Cardiac muscle cell (in vitro differentiated cells and primary cell): ENCODE data around the gene HECW1. TPM values are rescaled to one million over a fixed set of nuclear protein-coding genes. Genes with fewer than 3 reads are reported as not detected.

Experiments
- DNase-seq, 2 donors: peaks; one replicate each; pipeline versions ENCODE4 v3.0.0 to v3.0.0-alpha.2; 2010 to 2017; ENCODE audit warnings: low read depth in 1 of 2, low spot score in 1 of 2
- H3K27ac ChIP-seq: fragments of 200-600 bp; sonication (generic); 2 replicates; pipeline ENCODE4 v1.5.1; 2016
- H3K27me3 ChIP-seq: fragments of 200-600 bp; sonication (generic); 2 replicates; pipeline ENCODE4 v1.6.0; 2016; ENCODE audit warnings: control low read depth
- H3K36me3 ChIP-seq: fragments of 200-600 bp; sonication (generic); 2 replicates; pipeline ENCODE4 v1.5.1; 2016; ENCODE audit warnings: control low read depth
- H3K4me1 ChIP-seq: fragments of 200-600 bp; sonication (generic); 2 replicates; pipeline ENCODE4 v1.8.1; 2017; ENCODE audit warnings: low read depth, mild to moderate bottlenecking, mixed run types
- H3K4me3 ChIP-seq: fragments of 200-600 bp; sonication (generic); 2 replicates; pipeline ENCODE4 v1.5.1; 2016; ENCODE audit warnings: mild to moderate bottlenecking
- H3K9me3 ChIP-seq: fragments of 200-600 bp; sonication (generic); 2 replicates; pipeline ENCODE4 v1.5.1; 2017; ENCODE audit warnings: low read depth, mild to moderate bottlenecking, control low read depth
- CTCF ChIP-seq: IDR thresholded peaks from 2 replicates; pipeline ENCODE4 v1.5.1; 2012; ENCODE audit warnings: low read depth, mild to moderate bottlenecking, low read length
- polyA plus RNA-seq: library from polyadenylated mRNA; unstranded; fragments of >200 nt; fragmentation: Nextera tagmentation; extraction: Ambion mirVana; gene quantifications from 2 replicates; pipeline ENCODE4 v1.2.1, GENCODE V29; 2016
- total RNA-seq: library from RNA; depleted of rRNA; stranded (reverse); fragments of >200 nt; gene quantifications from 2 replicates; pipeline ENCODE4 v1.2.3, GENCODE V29; 2016

Gene HECW1
- total and polyA plus RNA-seq, 2 experiments from 2014 or later, result 0.06 to 0.13 TPM

GRCh38 chr7:43460733-43461348, 348.4 kb downstream of the HECW1 start:
- Histone ChIP-seq H3K4me3 (no peak overlapping the region), H3K36me3 (no peaks in the 10 kb centered on the region), H3K9me3 (no peaks in the 10 kb centered on the region), H3K27ac (no peak overlapping the region), H3K4me1 (peaks cover 14% of the 10 kb centered on the region), H3K27me3 (no peaks in the 10 kb centered on the region)
- DNase-seq, result no peak
- no peak for TF ChIP-seq CTCF

DNA sequence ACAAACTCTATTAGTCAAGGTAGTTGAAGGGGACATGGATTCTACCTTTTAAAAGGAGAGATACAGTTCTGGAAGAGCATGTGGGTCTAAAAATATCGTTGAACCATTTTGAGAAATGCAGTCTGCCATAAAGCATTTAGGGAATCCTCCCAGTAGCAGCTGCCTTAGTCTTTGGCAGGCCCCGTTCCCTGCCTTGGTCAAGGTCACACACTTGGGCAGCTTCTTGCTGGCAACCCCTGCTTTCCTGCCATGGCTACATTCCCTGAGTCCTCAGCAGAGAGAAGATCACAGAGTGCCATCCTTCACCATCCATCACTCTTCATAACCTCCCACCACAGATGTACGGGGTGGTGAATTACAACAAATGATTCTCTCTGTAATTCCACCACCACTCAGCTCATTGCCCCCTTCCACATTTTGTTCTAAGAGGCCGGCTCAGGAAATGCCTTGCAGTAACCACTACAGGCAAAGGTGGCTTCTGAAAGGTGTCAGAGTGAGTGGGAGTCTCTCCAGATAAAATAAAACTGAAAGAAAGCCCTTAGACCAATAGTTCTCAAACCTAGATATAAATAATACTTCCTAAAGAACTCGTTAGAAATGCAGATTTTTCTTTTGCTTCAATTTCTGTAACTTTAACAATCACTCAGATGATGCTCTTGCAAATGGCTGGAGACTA, 349.0 kb downstream of the HECW1 start:
- peak overlapping the region; percentile 46 for H3K27ac ChIP-seq
- DNase-seq, result no peak
- H3K9me3 ChIP-seq, result no peaks in the 10 kb centered on the region
- no peaks in the 10 kb centered on the region for H3K36me3 ChIP-seq
- H3K4me1 ChIP-seq, result peaks cover 14% of the 10 kb centered on the region
- TF ChIP-seq CTCF, result no peak
- H3K27me3 ChIP-seq, result no peaks in the 10 kb centered on the region
- no peak overlapping the region for H3K4me3 ChIP-seq

DNA sequence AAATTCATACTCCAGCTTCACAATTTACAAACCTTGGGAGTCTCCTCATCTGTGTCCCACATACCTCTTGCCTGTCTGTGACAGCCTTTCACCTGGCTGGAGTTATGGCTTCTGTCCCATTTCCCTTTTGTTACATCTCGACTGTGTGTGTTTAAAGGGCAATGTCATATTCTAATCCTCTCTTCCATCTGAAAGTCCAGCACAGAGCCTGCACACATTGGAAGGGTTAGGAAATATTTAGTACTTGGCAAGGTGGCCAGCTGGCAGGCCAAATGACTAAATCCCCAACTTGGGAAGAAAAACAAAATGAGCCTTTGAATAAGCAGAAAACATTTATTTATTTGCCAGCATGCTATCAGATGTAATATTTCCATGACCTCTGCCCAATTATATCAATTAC, 350.4 kb downstream of the HECW1 start:
- Histone ChIP-seq H3K4me3 (no peak overlapping the region), H3K9me3 (no peaks in the 10 kb centered on the region), H3K27ac (no peak overlapping the region), H3K36me3 (no peaks in the 10 kb centered on the region), H3K4me1 (peaks cover 14% of the 10 kb centered on the region), H3K27me3 (no peaks in the 10 kb centered on the region)
- no peak for TF ChIP-seq CTCF
- DNase-seq, result peak in 1 of 2 donors; percentile 24

GRCh38 chr7:43463401-43463980, 351.0 kb downstream of the HECW1 start:
- H3K4me3 ChIP-seq, result no peak overlapping the region

More at GRCh38 chr7:43463401-43463980, 351.0 kb downstream of the HECW1 start:
- Histone ChIP-seq H3K36me3 (no peaks in the 10 kb centered on the region), H3K27me3 (no peaks in the 10 kb centered on the region), H3K4me1 (peaks cover 14% of the 10 kb centered on the region), H3K9me3 (no peaks in the 10 kb centered on the region), H3K27ac (no peak overlapping the region)
- DNase-seq, result peak in 1 of 2 donors; percentile 18
- TF ChIP-seq CTCF, result no peak
